HG02884 (cell line): ENCODE results near the gene OXER1.

Experiments used
- ATAC-seq: cut with Tn5 transposase; IDR thresholded peaks from one replicate; pipeline ENCODE4 v1.9.1; 2021; ENCODE audit warnings: mild to moderate bottlenecking, moderate library complexity; ENCODE audit not compliant: unreplicated experiment

Gene OXER1

GRCh38 chr2:42770288-42771131 lies 6.6 kb upstream of the OXER1 start:
- no peak for ATAC-seq

- no peak for ATAC-seq
Measured at GRCh38 chr2:42769583-42770287, 5.8 kb upstream of the OXER1 start.

- no peak for ATAC-seq
Measured at GRCh38 chr2:42768706-42769256, 4.8 kb upstream of the OXER1 start.

- no peak for ATAC-seq
Measured at GRCh38 chr2:42767899-42768705, 4.2 kb upstream of the OXER1 start.

- no peak for ATAC-seq
Measured at GRCh38 chr2:42767080-42767898, 3.4 kb upstream of the OXER1 start.

GRCh38 chr2:42765686-42766085 lies 1.8 kb upstream of the OXER1 start:
- no peak for ATAC-seq

GRCh38 chr2:42764901-42765300 lies 966 bp upstream of the OXER1 start:
- ATAC-seq, result no peak

- no peak for ATAC-seq
Measured at GRCh38 chr2:42762823-42763804, 821 bp downstream of the OXER1 start.

GRCh38 chr2:42762155-42762554 lies 1.8 kb downstream of the OXER1 start:
- ATAC-seq, result no peak

- no peak for ATAC-seq
Measured at GRCh38 chr2:42761554-42761953, 2.4 kb downstream of the OXER1 start.

- ATAC-seq, result no peak
Measured at GRCh38 chr2:42758751-42759150, 5.2 kb downstream of the OXER1 start.

- no peak for ATAC-seq
Measured at GRCh38 chr2:42757981-42758740, 5.8 kb downstream of the OXER1 start.

GRCh38 chr2:42756966-42757513 lies 6.9 kb downstream of the OXER1 start:
- no peak for ATAC-seq

GRCh38 chr2:42756150-42756775 lies 7.7 kb downstream of the OXER1 start:
- ATAC-seq, result no peak

- no peak for ATAC-seq
Measured at GRCh38 chr2:42755191-42755880, 8.6 kb downstream of the OXER1 start.

GRCh38 chr2:42754776-42755140 lies 9.2 kb downstream of the OXER1 start:
- ATAC-seq, result no peak
